Urinary bladder (tissue), 4 donors: ENCODE results near the gene EFCAB6. TPM values are rescaled to one million over a fixed set of nuclear protein-coding genes. Genes with fewer than 3 reads are reported as not detected.

Source experiments
- DNase-seq: peaks from one replicate; pipeline ENCODE4 v3.0.0-alpha.2; 2015; ENCODE audit errors: extremely low spot score
- H3K27ac ChIP-seq: one replicate; pipeline ENCODE4 v1.5.1; 2013; ENCODE audit warnings: low read depth, mild to moderate bottlenecking, moderate library complexity
- H3K36me3 ChIP-seq: one replicate; pipeline ENCODE4 v1.6.1; 2013; ENCODE audit warnings: mild to moderate bottlenecking, moderate library complexity; ENCODE audit not compliant: insufficient read depth
- H3K4me1 ChIP-seq: one replicate; pipeline ENCODE4 v1.6.1; 2013; ENCODE audit warnings: mild to moderate bottlenecking, moderate library complexity; ENCODE audit not compliant: insufficient read depth
- H3K4me3 ChIP-seq: one replicate; pipeline ENCODE4 v1.5.1; 2013; ENCODE audit warnings: low read depth, low read length
- WGBS: extraction: QIAGEN DNeasy Blood & Tissue Kit; methylation state at CpG from one replicate; pipeline ENCODE4 v1.1.7; 2013; 5-methylcytosine and 5-hydroxymethylcytosine counted together
- polyA plus RNA-seq: library from polyadenylated mRNA; stranded (reverse); fragments of 200-250 nt; gene quantifications from one replicate; pipeline ENCODE4 v1.2.3, GENCODE V29; 2013
- total RNA-seq: library from RNA; depleted of rRNA; stranded (reverse); fragments of >200 nt; gene quantifications from one replicate; pipeline ENCODE4 v1.2.3, GENCODE V29; 2014
- donor health status: healthy with polysubstance abuse.
- donor health status: healthy.

EFCAB6 gene
- total and polyA plus RNA-seq, 2 donors, result 0.71 to 3.2 TPM

GRCh38 chr22:43574738-43575137 lies 237.4 kb downstream of the EFCAB6 start:
- Histone ChIP-seq H3K36me3 (no peaks in the 10 kb centered on the region), H3K4me1 (no peaks in the 10 kb centered on the region), H3K27ac (no peak overlapping the region), H3K4me3 (no peak overlapping the region)
- no peak for DNase-seq
- WGBS, result 83% methylated on average over 5 of the region's 5 CpGs

DNA sequence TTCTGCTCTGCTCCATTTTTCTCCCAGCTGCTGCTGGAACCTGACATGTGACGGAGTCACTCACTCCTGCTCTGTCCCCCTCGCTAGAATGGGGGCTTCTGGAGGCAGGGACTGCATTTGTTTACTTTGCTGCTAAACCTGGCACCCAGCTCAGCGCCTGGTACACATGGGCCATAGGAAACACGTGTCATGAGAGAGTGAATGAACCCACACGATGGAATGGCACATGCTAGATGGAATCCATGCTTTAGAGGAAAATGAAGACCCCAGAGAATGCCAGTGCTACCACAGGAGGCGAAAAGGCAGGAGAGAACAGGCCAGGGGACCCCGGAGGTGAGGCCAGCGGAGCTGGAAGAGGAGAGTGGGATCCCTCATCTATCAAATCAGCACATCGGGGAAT lies 239.4 kb downstream of the EFCAB6 start:
- no peaks in the 10 kb centered on the region for H3K4me1 ChIP-seq
- WGBS, result 84% methylated on average over 9 of the region's 9 CpGs
- H3K36me3 ChIP-seq, result no peaks in the 10 kb centered on the region
- no peak overlapping the region for H3K4me3 ChIP-seq
- no peak overlapping the region for H3K27ac ChIP-seq
- no peak for DNase-seq

DNA sequence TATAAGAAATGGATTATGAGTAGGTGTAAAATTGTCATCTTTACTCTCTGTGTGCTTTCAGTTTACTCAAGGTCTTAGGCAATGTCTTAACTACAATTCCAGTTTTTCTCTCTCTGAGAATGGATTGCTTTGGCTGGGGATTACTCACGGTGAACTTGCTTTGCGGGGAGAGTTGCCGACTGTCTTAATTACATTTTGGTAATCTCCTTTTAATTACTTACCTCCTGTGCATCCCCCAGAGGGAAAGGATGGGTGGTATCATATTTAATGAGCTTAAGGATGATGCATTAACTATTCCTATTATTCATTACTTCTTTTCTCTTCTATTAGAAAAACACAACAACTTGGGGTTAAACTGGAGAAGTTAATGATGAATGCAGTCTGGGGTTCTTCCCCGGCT lies 240.9 kb downstream of the EFCAB6 start:
- Histone ChIP-seq H3K36me3 (no peaks in the 10 kb centered on the region), H3K4me3 (no peak overlapping the region), H3K27ac (no peak overlapping the region), H3K4me1 (no peaks in the 10 kb centered on the region)
- no peak for DNase-seq
- 71% methylated on average over 4 of the region's 4 CpGs for WGBS

GRCh38 chr22:43570531-43571165 lies 241.5 kb downstream of the EFCAB6 start:
- 68% methylated on average over 14 of the region's 14 CpGs for WGBS
- H3K4me3 ChIP-seq, result no peak overlapping the region
- no peaks in the 10 kb centered on the region for H3K4me1 ChIP-seq
- H3K27ac ChIP-seq, result no peak overlapping the region
- no peaks in the 10 kb centered on the region for H3K36me3 ChIP-seq
- no peak for DNase-seq

GRCh38 chr22:43569111-43569510 lies 243.0 kb downstream of the EFCAB6 start:
- WGBS, result 84% methylated on average over 6 of the region's 6 CpGs
- no peaks in the 10 kb centered on the region for H3K36me3 ChIP-seq
- no peaks in the 10 kb centered on the region for H3K4me1 ChIP-seq
- H3K4me3 ChIP-seq, result no peak overlapping the region
- H3K27ac ChIP-seq, result no peak overlapping the region
- DNase-seq, result no peak

DNA sequence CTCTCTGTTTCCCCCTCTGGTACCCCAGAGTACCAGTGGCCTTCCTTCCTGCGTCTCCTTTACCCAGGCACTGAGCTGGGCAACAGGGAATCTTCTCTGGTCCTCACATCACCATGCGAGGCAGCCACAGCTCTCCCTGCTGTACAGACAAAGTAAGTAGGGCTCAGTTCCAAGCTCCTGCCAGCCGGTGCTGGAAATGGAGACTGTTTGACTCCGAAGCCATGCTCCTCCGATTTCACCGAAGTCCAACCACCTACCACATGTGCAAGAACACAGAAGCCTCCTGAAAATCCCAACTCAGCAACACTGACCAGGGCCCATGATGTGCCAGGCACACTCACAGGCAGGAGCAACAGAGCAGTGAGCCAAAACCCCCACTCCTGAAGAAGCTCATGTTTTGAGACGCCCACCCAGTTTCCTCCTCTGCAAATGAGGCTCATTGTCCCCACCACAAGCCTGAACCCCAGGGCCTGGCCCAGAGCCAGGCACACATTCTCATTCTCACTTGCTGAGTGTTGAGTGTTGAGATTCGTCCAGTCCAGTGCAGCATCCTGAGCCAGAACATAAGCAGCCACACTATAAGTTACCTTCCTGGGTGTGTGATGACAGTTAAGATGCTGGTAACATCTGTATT lies 244.3 kb downstream of the EFCAB6 start:
- Histone ChIP-seq H3K36me3 (no peaks in the 10 kb centered on the region), H3K4me1 (no peaks in the 10 kb centered on the region), H3K27ac (no peak overlapping the region), H3K4me3 (no peak overlapping the region)
- 38% methylated on average over 8 of the region's 8 CpGs for WGBS
- DNase-seq, result no peak

- Histone ChIP-seq H3K4me1 (no peaks in the 10 kb centered on the region), H3K27ac (no peak overlapping the region), H3K36me3 (no peaks in the 10 kb centered on the region), H3K4me3 (no peak overlapping the region)
- no peak for DNase-seq
- 78% methylated on average over 9 of the region's 9 CpGs for WGBS
These were observed 245.4 kb downstream of the EFCAB6 start for GRCh38 chr22:43566561-43567332.

- H3K4me1 ChIP-seq, result no peaks in the 10 kb centered on the region
- no peak overlapping the region for H3K4me3 ChIP-seq
- no peaks in the 10 kb centered on the region for H3K36me3 ChIP-seq
- no peak overlapping the region for H3K27ac ChIP-seq
- no peak for DNase-seq
- 64% methylated on average over 9 of the region's 9 CpGs for WGBS
These were observed 246.1 kb downstream of the EFCAB6 start for GRCh38 chr22:43566021-43566420.

GRCh38 chr22:43564859-43565258 lies 247.2 kb downstream of the EFCAB6 start:
- Histone ChIP-seq H3K27ac (no peak overlapping the region), H3K4me3 (no peak overlapping the region), H3K4me1 (no peaks in the 10 kb centered on the region), H3K36me3 (no peaks in the 10 kb centered on the region)
- no peak for DNase-seq
- 91% methylated on average over 6 of the region's 6 CpGs for WGBS

- no peak for DNase-seq
- whole genome bisulfite sequencing, result 93% methylated on average over 8 of the region's 8 CpGs
- Histone ChIP-seq H3K4me1 (no peaks in the 10 kb centered on the region), H3K27ac (no peak overlapping the region), H3K36me3 (no peaks in the 10 kb centered on the region), H3K4me3 (no peak overlapping the region)
These were observed 248.5 kb downstream of the EFCAB6 start for GRCh38 chr22:43563571-43563970.

DNA sequence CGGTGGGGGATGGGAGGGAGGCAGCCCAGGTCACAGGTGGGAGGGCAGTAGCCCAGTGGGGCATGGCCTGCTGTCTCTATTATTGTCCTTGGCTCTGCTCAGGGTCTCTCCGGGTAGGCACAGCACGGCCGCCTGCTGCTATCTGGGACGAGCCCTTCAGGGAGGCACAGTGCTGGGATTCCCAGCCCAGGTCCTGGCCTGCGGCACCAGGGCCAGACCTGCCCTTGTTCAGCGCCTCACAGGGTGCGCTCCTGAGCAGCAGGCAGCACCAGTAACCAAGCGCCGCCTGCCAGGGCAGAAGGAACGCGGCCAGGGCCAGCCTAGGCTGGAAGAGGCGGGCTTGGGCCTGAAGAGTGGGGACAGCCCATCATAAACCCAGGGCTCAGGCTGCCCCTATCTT lies 249.3 kb downstream of the EFCAB6 start:
- H3K36me3 ChIP-seq, result no peaks in the 10 kb centered on the region
- H3K4me1 ChIP-seq, result no peaks in the 10 kb centered on the region
- 84% methylated on average over 13 of the region's 13 CpGs for WGBS
- DNase-seq, result no peak
- H3K4me3 ChIP-seq, result no peak overlapping the region
- H3K27ac ChIP-seq, result no peak overlapping the region

- Histone ChIP-seq H3K4me1 (no peaks in the 10 kb centered on the region), H3K4me3 (no peak overlapping the region), H3K36me3 (no peaks in the 10 kb centered on the region), H3K27ac (no peak overlapping the region)
- 53% methylated on average over 22 of the region's 22 CpGs for WGBS
- no peak for DNase-seq
These were observed 250.5 kb downstream of the EFCAB6 start for GRCh38 chr22:43561415-43562178.

DNA sequence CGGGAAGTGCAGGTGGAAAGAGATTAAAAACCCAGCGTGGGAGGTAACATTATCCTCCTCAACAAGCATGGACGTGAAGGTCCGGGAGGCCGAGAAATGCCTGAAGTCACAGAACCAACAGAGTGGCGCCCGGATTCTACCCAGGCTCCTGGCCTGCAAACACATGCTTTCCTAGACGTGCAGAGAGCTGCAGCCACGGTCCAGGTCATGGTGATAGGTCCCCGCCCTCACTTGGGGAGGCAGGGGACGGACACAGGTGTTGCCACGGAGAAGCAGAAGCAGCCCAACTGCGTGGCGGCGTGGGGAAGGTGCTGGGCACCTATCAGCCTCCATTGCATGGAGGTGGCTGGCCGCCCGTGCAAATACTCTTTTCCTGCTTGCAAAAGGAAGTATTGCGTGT lies 251.5 kb downstream of the EFCAB6 start:
- DNase-seq, result no peak
- Histone ChIP-seq H3K27ac (no peak overlapping the region), H3K4me3 (no peak overlapping the region), H3K36me3 (no peaks in the 10 kb centered on the region), H3K4me1 (no peaks in the 10 kb centered on the region)
- WGBS, result 91% methylated on average over 18 of the region's 18 CpGs
